Measurements from ENCODE around the gene CEBPA. TPM values are rescaled to one million over a fixed set of nuclear protein-coding genes. Genes with fewer than 3 reads are reported as not detected.

The CEBPA gene
- 0.03 TPM for polyA plus RNA-seq (2013, experiment 1 of 2)
- polyA plus RNA-seq (2013, experiment 2 of 2), result 0.07 TPM

- Histone ChIP-seq H3K9me3 (ENCODE audit: control insufficient read depth, low read length) (no peaks in the 10 kb centered on the region), H3K4me2 (ENCODE audit: low read length, poor library complexity, severe bottlenecking) (peak within 1 kb of the TSS; percentile 92), H2BK12ac (ENCODE audit: low read length in 2 of 2) (no peak within 1 kb of the TSS), H3K27ac (ENCODE audit: low read length, poor library complexity, severe bottlenecking) (no peak within 1 kb of the TSS), H3K23ac (ENCODE audit: low read length in 2 of 2) (no peak within 1 kb of the TSS), H3K36me3 (ENCODE audit: control insufficient read depth in 1 of 2, insufficient read depth in 2 of 2, low read depth in 1 of 2, low read length in 2 of 2) (no peaks in the 10 kb centered on the region), H3K79me1 (replicated peaks; ENCODE audit: low read length, poor library complexity, severe bottlenecking) (no peaks in the 10 kb centered on the region), H3K9ac (ENCODE audit: low read length) (peak within 1 kb of the TSS; percentile 80), H3K4me3 (ENCODE audit: insufficient read depth in 1 of 2, low read depth in 1 of 2, low read length in 2 of 2) (peak within 1 kb of the TSS; percentile 61 to 77), H4K91ac (ENCODE audit: low read length) (no peak within 1 kb of the TSS), H2BK120ac (ENCODE audit: low read depth, low read length) (peak within 1 kb of the TSS; percentile 29), H2AFZ (ENCODE audit: low read depth, low read length) (peak within 1 kb of the TSS; percentile 94), H3K4me1 (ENCODE audit: control insufficient read depth, insufficient read depth, low read depth, low read length) (peaks cover 21% of the 10 kb centered on the region), H4K8ac (ENCODE audit: low read length) (peak within 1 kb of the TSS; percentile 67), H2AK5ac (ENCODE audit: low read length, severe bottlenecking) (no peak within 1 kb of the TSS), H3K18ac (ENCODE audit: low read depth in 1 of 2, low read length in 2 of 2) (peak within 1 kb of the TSS in 1 of 2 experiments; percentile 77), H2BK5ac (ENCODE audit: low read depth, low read length, poor library complexity, severe bottlenecking) (no peak within 1 kb of the TSS), H2BK15ac (ENCODE audit: low read depth, poor library complexity, severe bottlenecking) (no peak within 1 kb of the TSS), H3K14ac (ENCODE audit: low read length in 2 of 2) (no peak within 1 kb of the TSS), H3K4ac (ENCODE audit: low read depth in 1 of 2, low read length in 2 of 2) (no peak within 1 kb of the TSS), H3K27me3 (ENCODE audit: control insufficient read depth in 1 of 2, insufficient read depth in 1 of 2, low read length in 2 of 2) (peaks cover 50 to 51% of the 10 kb centered on the region in 2 experiments)
- WGBS, result 1% methylated on average over 80 of the region's 111 CpGs
- peak; percentile 74 for DNase-seq
Measured at GRCh38 chr19:33302175-33302973, at the start of gene CEBPA. TSS of gene CEBPA (minus strand) at chr19:33302534. CDS start at chr19:33302414, 120 bp downstream.

- no peak overlapping the region for H4K91ac ChIP-seq (ENCODE audit: low read length)
- WGBS, result 81% methylated on average over 12 of the region's 12 CpGs
- H2BK120ac ChIP-seq (ENCODE audit: low read depth, low read length), result no peak overlapping the region
- H3K79me1 ChIP-seq (replicated peaks; ENCODE audit: low read length, poor library complexity, severe bottlenecking), result no peaks in the 10 kb centered on the region
- H3K4me3 ChIP-seq (ENCODE audit: insufficient read depth in 1 of 2, low read depth in 1 of 2, low read length in 2 of 2), result peak overlapping the region in 1 of 2 experiments; percentile 35
- no peak overlapping the region for H3K27ac ChIP-seq (ENCODE audit: low read length, poor library complexity, severe bottlenecking)
- no peak overlapping the region for H2AK5ac ChIP-seq (ENCODE audit: low read length, severe bottlenecking)
- no peak overlapping the region for H2BK12ac ChIP-seq (ENCODE audit: low read length in 2 of 2)
- no peak overlapping the region for H3K4ac ChIP-seq (ENCODE audit: low read depth in 1 of 2, low read length in 2 of 2)
- H3K23ac ChIP-seq (ENCODE audit: low read length in 2 of 2), result no peak overlapping the region
- H3K18ac ChIP-seq (ENCODE audit: low read depth in 1 of 2, low read length in 2 of 2), result no peak overlapping the region
- DNase-seq, result no peak
- H3K27me3 ChIP-seq (ENCODE audit: control insufficient read depth in 1 of 2, insufficient read depth in 1 of 2, low read length in 2 of 2), result peaks cover 3 to 27% of the 10 kb centered on the region in 2 experiments
- no peaks in the 10 kb centered on the region for H3K4me1 ChIP-seq (ENCODE audit: control insufficient read depth, insufficient read depth, low read depth, low read length)
- no peak overlapping the region for H2AFZ ChIP-seq (ENCODE audit: low read depth, low read length)
- H4K8ac ChIP-seq (ENCODE audit: low read length), result no peak overlapping the region
- H3K36me3 ChIP-seq (ENCODE audit: control insufficient read depth in 1 of 2, insufficient read depth in 2 of 2, low read depth in 1 of 2, low read length in 2 of 2), result no peaks in the 10 kb centered on the region
- peak overlapping the region; percentile 21 for H3K9ac ChIP-seq (ENCODE audit: low read length)
- H3K14ac ChIP-seq (ENCODE audit: low read length in 2 of 2), result no peak overlapping the region
- H2BK15ac ChIP-seq (ENCODE audit: low read depth, poor library complexity, severe bottlenecking), result no peak overlapping the region
- no peak overlapping the region for H2BK5ac ChIP-seq (ENCODE audit: low read depth, low read length, poor library complexity, severe bottlenecking)
- no peak overlapping the region for H3K4me2 ChIP-seq (ENCODE audit: low read length, poor library complexity, severe bottlenecking)
- peaks cover 6% of the 10 kb centered on the region for H3K9me3 ChIP-seq (ENCODE audit: control insufficient read depth, low read length)
Measured at GRCh38 chr19:33350538-33351309, 48.4 kb upstream of the CEBPA start.

- H3K36me3 ChIP-seq (ENCODE audit: control insufficient read depth in 1 of 2, insufficient read depth in 2 of 2, low read depth in 1 of 2, low read length in 2 of 2), result no peaks in the 10 kb centered on the region
- no peak overlapping the region for H3K4me2 ChIP-seq (ENCODE audit: low read length, poor library complexity, severe bottlenecking)
- H2AK5ac ChIP-seq (ENCODE audit: low read length, severe bottlenecking), result no peak overlapping the region
- no peak overlapping the region for H3K18ac ChIP-seq (ENCODE audit: low read depth in 1 of 2, low read length in 2 of 2)
- H4K8ac ChIP-seq (ENCODE audit: low read length), result no peak overlapping the region
- no peaks in the 10 kb centered on the region for H3K4me1 ChIP-seq (ENCODE audit: control insufficient read depth, insufficient read depth, low read depth, low read length)
- no peak overlapping the region for H4K91ac ChIP-seq (ENCODE audit: low read length)
- no peak overlapping the region for H2BK15ac ChIP-seq (ENCODE audit: low read depth, poor library complexity, severe bottlenecking)
- peaks cover 14 to 35% of the 10 kb centered on the region in 2 experiments for H3K27me3 ChIP-seq (ENCODE audit: control insufficient read depth in 1 of 2, insufficient read depth in 1 of 2, low read length in 2 of 2)
- H3K4me3 ChIP-seq (ENCODE audit: insufficient read depth in 1 of 2, low read depth in 1 of 2, low read length in 2 of 2), result no peak overlapping the region
- no peak overlapping the region for H2AFZ ChIP-seq (ENCODE audit: low read depth, low read length)
- no peak for DNase-seq
- no peak overlapping the region for H2BK120ac ChIP-seq (ENCODE audit: low read depth, low read length)
- no peak overlapping the region for H2BK5ac ChIP-seq (ENCODE audit: low read depth, low read length, poor library complexity, severe bottlenecking)
- H3K9ac ChIP-seq (ENCODE audit: low read length), result peak overlapping the region; percentile 21
- WGBS, result 87% methylated on average over 11 of the region's 12 CpGs
- H3K23ac ChIP-seq (ENCODE audit: low read length in 2 of 2), result no peak overlapping the region
- H3K9me3 ChIP-seq (ENCODE audit: control insufficient read depth, low read length), result no peaks in the 10 kb centered on the region
- no peak overlapping the region for H2BK12ac ChIP-seq (ENCODE audit: low read length in 2 of 2)
- H3K27ac ChIP-seq (ENCODE audit: low read length, poor library complexity, severe bottlenecking), result no peak overlapping the region
- no peak overlapping the region for H3K4ac ChIP-seq (ENCODE audit: low read depth in 1 of 2, low read length in 2 of 2)
- H3K14ac ChIP-seq (ENCODE audit: low read length in 2 of 2), result no peak overlapping the region
- H3K79me1 ChIP-seq (replicated peaks; ENCODE audit: low read length, poor library complexity, severe bottlenecking), result no peaks in the 10 kb centered on the region
Measured at GRCh38 chr19:33349319-33350289, 47.3 kb upstream of the CEBPA start.
